Measurements from ENCODE around the gene NT5M. TPM values are rescaled to one million over a fixed set of nuclear protein-coding genes. Genes with fewer than 3 reads are reported as not detected.

Gene NT5M
- total RNA-seq, 1 donor from 2014 or later: 4.2 TPM

Other genes with a start within 250 kb of the NT5M start
- gene PLD6, start 97.0 kb upstream of the NT5M start, total RNA-seq: 4.2 TPM
- 20.9 TPM for gene FLCN, start 66.2 kb upstream of the NT5M start, total RNA-seq
- gene COPS3, start 22.1 kb upstream of the NT5M start, total RNA-seq: 89.2 TPM
- gene MED9, start 173.6 kb downstream of the NT5M start, total RNA-seq: 12.5 TPM
- gene RASD1, start 193.0 kb downstream of the NT5M start, total RNA-seq: 4.2 TPM